ENCODE data around the gene BLTP2. TPM values are rescaled to one million over a fixed set of nuclear protein-coding genes. Genes with fewer than 3 reads are reported as not detected.

Gene BLTP2
- total and polyA plus RNA-seq, 2 of the 13 experiments (the other 11 are each of a cell fraction or from before 2014, with no cell fraction given): 66.7 to 80.9 TPM

DNA sequence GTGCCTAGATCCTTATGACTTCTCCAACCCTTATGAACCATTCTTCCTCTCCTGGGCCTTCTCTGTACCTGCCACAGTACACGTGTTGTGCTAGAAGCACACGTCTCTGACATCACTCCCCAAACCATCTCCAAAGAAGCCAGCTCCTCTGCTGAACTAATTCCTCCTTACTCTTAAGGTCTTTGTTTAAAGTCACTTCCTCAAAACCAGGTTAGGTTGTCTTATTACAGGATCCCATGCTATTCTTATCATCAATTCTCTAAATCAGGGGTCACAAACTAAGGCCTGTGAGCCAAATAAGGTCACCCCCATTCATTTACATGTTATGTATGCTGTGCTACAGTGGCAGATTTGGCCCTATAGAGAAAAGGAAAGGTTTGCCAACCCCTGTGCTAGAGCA is 21.0 kb upstream of the BLTP2 start:
- no peaks in the 10 kb centered on the region for H3K9me3 ChIP-seq (ENCODE audit: low read length)
- H3K9ac ChIP-seq (ENCODE audit: insufficient read depth, low read depth, low read length): no peak overlapping the region
- H3K79me2 ChIP-seq (ENCODE audit: insufficient read depth, low read length): peaks cover 72% of the 10 kb centered on the region
- WGBS (ENCODE audit: low lambda C conversion rate): 96% methylated on average over 2 of the region's 2 CpGs
- ATAC-seq: no peak
- no peak for DNase-seq (ENCODE audit: low spot score)
- no peak overlapping the region for H3K4me2 ChIP-seq (ENCODE audit: low read depth, low read length)
- no peaks in the 10 kb centered on the region; the same call in none of the 2 replicates for H4K20me1 ChIP-seq (ENCODE audit: insufficient read depth, low read length)
- in situ Hi-C loops (cut with HindIII; ENCODE audit: extremely low pct_ligation_motif_present, low pct_unique_long_range_greater_than_20kb): no loop called here
- H3K36me3 ChIP-seq (replicated peaks in 1 of 2; ENCODE audit: control insufficient read depth in 1 of 2, insufficient read depth in 2 of 2, low read length in 2 of 2): peaks cover 5 to 46% of the 10 kb centered on the region in 2 experiments
- TF ChIP-seq DMAP1 (CRISPR knock-in tag; IDR thresholded peaks at IDR 0.05) (no peak), ZNF784 (CRISPR knock-in tag; IDR thresholded peaks at IDR 0.05; ENCODE audit: borderline replicate concordance) (no peak), ZNF275 (CRISPR knock-in tag; IDR thresholded peaks at IDR 0.05; ENCODE audit: borderline replicate concordance) (no peak), HNRNPH1 (optimal IDR thresholded peaks at IDR 0.05; ENCODE audit: low read depth, low read length) (no peak), RFX5 (IDR thresholded peaks at IDR 0.05; ENCODE audit: low read depth, low read length) (no peak), ZNF44 (CRISPR knock-in tag; IDR thresholded peaks at IDR 0.05) (no peak), NR2F6 (IDR thresholded peaks at IDR 0.05) (no peak), NR2F6 (CRISPR knock-in tag; IDR thresholded peaks at IDR 0.05) (no peak), NCOA5 (CRISPR knock-in tag; IDR thresholded peaks at IDR 0.05) (no peak), ZNF672 (CRISPR knock-in tag; IDR thresholded peaks at IDR 0.05) (no peak), CBX2 (IDR thresholded peaks at IDR 0.05; ENCODE audit: low read depth, low read length) (no peak), CBX2 (CRISPR knock-in tag; IDR thresholded peaks at IDR 0.05; ENCODE audit: low read depth) (no peak), MXD3 (CRISPR knock-in tag; IDR thresholded peaks at IDR 0.05) (no peak), YY1 (IDR thresholded peaks at IDR 0.05; ENCODE audit: insufficient read depth, insufficient replicate concordance, low read depth, low read length) (no peak), PCBP2 (optimal IDR thresholded peaks at IDR 0.05; ENCODE audit: low read depth, low read length, poor library complexity, severe bottlenecking) (no peak), ETV6 (CRISPR knock-in tag; conservative IDR thresholded peaks at IDR 0.05) (no peak), YEATS2 (CRISPR knock-in tag; IDR thresholded peaks at IDR 0.05; ENCODE audit: borderline replicate concordance) (no peak), NR0B2 (CRISPR knock-in tag; IDR thresholded peaks at IDR 0.05) (no peak), NFKB2 (CRISPR knock-in tag; IDR thresholded peaks at IDR 0.05; ENCODE audit: borderline replicate concordance) (no peak)
- TF ChIP-seq, protein P1, sequence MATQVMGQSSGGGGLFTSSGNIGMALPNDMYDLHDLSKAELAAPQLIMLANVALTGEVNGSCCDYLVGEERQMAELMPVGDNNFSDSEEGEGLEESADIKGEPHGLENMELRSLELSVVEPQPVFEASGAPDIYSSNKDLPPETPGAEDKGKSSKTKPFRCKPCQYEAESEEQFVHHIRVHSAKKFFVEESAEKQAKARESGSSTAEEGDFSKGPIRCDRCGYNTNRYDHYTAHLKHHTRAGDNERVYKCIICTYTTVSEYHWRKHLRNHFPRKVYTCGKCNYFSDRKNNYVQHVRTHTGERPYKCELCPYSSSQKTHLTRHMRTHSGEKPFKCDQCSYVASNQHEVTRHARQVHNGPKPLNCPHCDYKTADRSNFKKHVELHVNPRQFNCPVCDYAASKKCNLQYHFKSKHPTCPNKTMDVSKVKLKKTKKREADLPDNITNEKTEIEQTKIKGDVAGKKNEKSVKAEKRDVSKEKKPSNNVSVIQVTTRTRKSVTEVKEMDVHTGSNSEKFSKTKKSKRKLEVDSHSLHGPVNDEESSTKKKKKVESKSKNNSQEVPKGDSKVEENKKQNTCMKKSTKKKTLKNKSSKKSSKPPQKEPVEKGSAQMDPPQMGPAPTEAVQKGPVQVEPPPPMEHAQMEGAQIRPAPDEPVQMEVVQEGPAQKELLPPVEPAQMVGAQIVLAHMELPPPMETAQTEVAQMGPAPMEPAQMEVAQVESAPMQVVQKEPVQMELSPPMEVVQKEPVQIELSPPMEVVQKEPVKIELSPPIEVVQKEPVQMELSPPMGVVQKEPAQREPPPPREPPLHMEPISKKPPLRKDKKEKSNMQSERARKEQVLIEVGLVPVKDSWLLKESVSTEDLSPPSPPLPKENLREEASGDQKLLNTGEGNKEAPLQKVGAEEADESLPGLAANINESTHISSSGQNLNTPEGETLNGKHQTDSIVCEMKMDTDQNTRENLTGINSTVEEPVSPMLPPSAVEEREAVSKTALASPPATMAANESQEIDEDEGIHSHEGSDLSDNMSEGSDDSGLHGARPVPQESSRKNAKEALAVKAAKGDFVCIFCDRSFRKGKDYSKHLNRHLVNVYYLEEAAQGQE (IDR thresholded peaks at IDR 0.05; ENCODE audit: borderline replicate concordance in 1 of 2, low read depth in 1 of 2, low read length in 2 of 2): no peak
- no peak for FAIRE-seq
- H2AFZ ChIP-seq (ENCODE audit: low read length): no peak overlapping the region
- H3K27ac ChIP-seq (ENCODE audit: extremely low read length, insufficient read depth, low read length): no peak overlapping the region
- intact Hi-C loops (cut with micrococcal nuclease; ENCODE audit: unreplicated experiment): no loop called here
- no peaks in the 10 kb centered on the region; a peak in 2 of 5 replicates for H3K27me3 ChIP-seq (ENCODE audit: control insufficient read depth in 1 of 2, insufficient read depth in 2 of 2, low read length in 2 of 2)
- H3K4me1 ChIP-seq (ENCODE audit: insufficient read depth, low read length): peaks cover 33% of the 10 kb centered on the region
- POLR2A ChIA-PET: interaction anchor here (0.8 to 1.9 kb wide), 2 partner anchors 33 to 45 kb away, joined by 3 to 5 read pairs; no protein-coding TSS in a partner anchor
- BruUV-seq (replicated peaks): no TSS peak
- CTCF ChIA-PET (ENCODE audit: low intra/inter-chr PET ratio, low total read pairs): no interaction called here
- H3K4me3 ChIP-seq (replicated peaks in 1 of 3; ENCODE audit: insufficient read depth in 1 of 3, low read depth in 2 of 3, low read length in 3 of 3): no peak overlapping the region
